Kidney (tissue), 14 donors: ENCODE measurements around the gene FOXN3. TPM values are rescaled to one million over a fixed set of nuclear protein-coding genes. Genes with fewer than 3 reads are reported as not detected.

ENCODE experiments used
- DNase-seq, 5 donors: peaks; one replicate each; pipeline ENCODE4 v3.0.0-alpha.2; 2013 to 2020
- FAIRE-seq: peaks from 2 replicates; lab custom pipeline; 2012; peaks lifted over from hg19 to GRCh38; lab: Jason Lieb, UNC
- H3K27ac ChIP-seq, 2 donors: one replicate each; pipeline ENCODE4 v1.7.0; 2013; ENCODE audit warnings: low read depth in 2 of 2, low read length in 2 of 2, inconsistent platforms in 1 of 2
- H3K27me3 ChIP-seq: one replicate; pipeline ENCODE4 v1.7.1; 2013; ENCODE audit warnings: low read length, inconsistent platforms; ENCODE audit not compliant: control insufficient read depth, insufficient read depth
- H3K36me3 ChIP-seq, 3 donors: one replicate each; pipeline versions ENCODE4 v1.7.0 to v1.7.1; 2013; ENCODE audit warnings: low read length in 3 of 3, control low read depth in 1 of 3, inconsistent platforms in 1 of 3; ENCODE audit not compliant: insufficient read depth in 3 of 3, control insufficient read depth in 2 of 3
- H3K4me1 ChIP-seq, 3 donors: one replicate each; pipeline versions ENCODE4 v1.7.0 to v1.7.1; 2013; ENCODE audit warnings: low read length in 3 of 3, inconsistent platforms in 1 of 3, low read depth in 1 of 3; ENCODE audit not compliant: control insufficient read depth in 2 of 3, insufficient read depth in 2 of 3
- H3K4me3 ChIP-seq, 3 donors: one replicate each; pipeline versions ENCODE4 v1.7.0 to v1.8.1; 2013; ENCODE audit warnings: low read length in 3 of 3, control low read depth in 1 of 3, inconsistent platforms in 1 of 3
- H3K9ac ChIP-seq, 3 donors: one replicate each; pipeline versions ENCODE4 v1.7.0 to v1.7.1; 2013; ENCODE audit warnings: low read length in 3 of 3, control low read depth in 1 of 3, inconsistent platforms in 1 of 3
- H3K9me3 ChIP-seq, 3 donors: one replicate each; pipeline versions ENCODE4 v1.7.0 to v1.7.1; 2013; ENCODE audit warnings: low read length in 3 of 3, control low read depth in 1 of 3, inconsistent platforms in 1 of 3; ENCODE audit not compliant: control insufficient read depth in 2 of 3, insufficient read depth in 1 of 3
- intact Hi-C: fragments of 100-400 bp; cut with DNase I; formaldehyde crosslinking; loops from one replicate; pipeline ENCODE4 v1.11.1; 2022
- polyA plus RNA-seq: library from polyadenylated mRNA; stranded (reverse); fragments of 350-450 nt; fragmentation: Illumina TruSeq; extraction: RNeasy Lipid Tissue Mini Kit (QIAGEN cat#74804); gene quantifications from one replicate; pipeline ENCODE4 v1.2.3, GENCODE V29; 2014; ENCODE audit warnings: low read depth, low replicate concordance; ENCODE audit not compliant: insufficient read depth
- total RNA-seq: library from RNA; stranded (reverse); fragmentation: NEBNext Ultra II Directional; extraction: Animal tissue kit (Norgen Biotek cat#: 25700); gene quantifications from one replicate; pipeline ENCODE4 v1.2.1, GENCODE V29; 2021
- TF ChIP-seq, protein P1 (sequence below): IDR thresholded peaks from 3 replicates; pipeline ENCODE4 v1.5.1; 2012; ENCODE audit warnings: mild to moderate bottlenecking, moderate library complexity, borderline replicate concordance; ENCODE audit not compliant: insufficient read depth; ENCODE audit errors: extremely low read depth
- donor health status: control.
- donor health status: control.
- donor health status: control.
- donor health status: control.
- donor health status: control.
- donor health status: DM: yes; HTN: yes; CAD: no.
- donor health status: Normal renal cell carcinoma (clear cell type).

FOXN3 gene
- total and polyA plus RNA-seq, 2 donors from 2014 or later, result 6.4 to 50.1 TPM

DNA sequence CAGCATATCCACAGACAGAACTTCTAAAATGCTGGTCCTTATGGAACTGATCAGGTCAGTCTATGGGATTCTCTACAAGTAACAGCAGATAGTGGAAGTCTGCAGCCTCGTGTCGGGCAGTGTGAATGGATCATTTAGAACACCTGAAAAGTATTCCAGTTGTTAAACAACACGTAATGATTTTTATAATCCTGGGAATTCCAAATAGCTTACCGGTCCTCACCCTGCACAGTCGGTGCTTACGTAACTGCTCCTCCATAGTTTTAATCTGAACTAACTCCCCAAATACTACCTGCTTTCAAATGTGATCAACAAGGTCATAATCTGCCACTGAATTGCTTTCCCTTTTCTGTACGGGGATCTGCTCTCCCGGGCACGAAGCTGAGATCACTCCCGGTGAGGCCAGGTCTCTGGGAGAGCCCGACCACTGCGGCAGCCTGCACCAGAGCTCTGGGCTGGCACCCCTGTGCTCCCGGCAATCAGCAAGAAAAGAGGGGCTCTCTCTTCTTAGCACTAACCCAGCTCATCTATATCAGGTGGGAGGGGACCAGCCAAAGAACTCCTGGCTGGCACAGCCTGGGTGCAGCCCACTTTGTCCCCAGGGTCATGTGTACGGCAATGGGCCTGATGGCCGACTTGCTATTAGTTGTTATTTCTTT, 157.0 kb downstream of the FOXN3 start:
- no peak overlapping the region for H3K4me3 ChIP-seq
- no peaks in the 10 kb centered on the region for H3K9me3 ChIP-seq
- DNase-seq (peak in 1 of 5 donors; percentile 26), FAIRE-seq (no peak)
- H3K27ac ChIP-seq, result no peak overlapping the region
- H3K9ac ChIP-seq, result no peak overlapping the region
- no peaks in the 10 kb centered on the region for H3K36me3 ChIP-seq
- H3K4me1 ChIP-seq, result peaks cover 0 to 6% (median 0%) of the 10 kb centered on the region in 3 donors
- TF ChIP-seq, protein P1, sequence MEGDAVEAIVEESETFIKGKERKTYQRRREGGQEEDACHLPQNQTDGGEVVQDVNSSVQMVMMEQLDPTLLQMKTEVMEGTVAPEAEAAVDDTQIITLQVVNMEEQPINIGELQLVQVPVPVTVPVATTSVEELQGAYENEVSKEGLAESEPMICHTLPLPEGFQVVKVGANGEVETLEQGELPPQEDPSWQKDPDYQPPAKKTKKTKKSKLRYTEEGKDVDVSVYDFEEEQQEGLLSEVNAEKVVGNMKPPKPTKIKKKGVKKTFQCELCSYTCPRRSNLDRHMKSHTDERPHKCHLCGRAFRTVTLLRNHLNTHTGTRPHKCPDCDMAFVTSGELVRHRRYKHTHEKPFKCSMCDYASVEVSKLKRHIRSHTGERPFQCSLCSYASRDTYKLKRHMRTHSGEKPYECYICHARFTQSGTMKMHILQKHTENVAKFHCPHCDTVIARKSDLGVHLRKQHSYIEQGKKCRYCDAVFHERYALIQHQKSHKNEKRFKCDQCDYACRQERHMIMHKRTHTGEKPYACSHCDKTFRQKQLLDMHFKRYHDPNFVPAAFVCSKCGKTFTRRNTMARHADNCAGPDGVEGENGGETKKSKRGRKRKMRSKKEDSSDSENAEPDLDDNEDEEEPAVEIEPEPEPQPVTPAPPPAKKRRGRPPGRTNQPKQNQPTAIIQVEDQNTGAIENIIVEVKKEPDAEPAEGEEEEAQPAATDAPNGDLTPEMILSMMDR, result no peak
- intact Hi-C loops, result loop anchor here (5.0 kb wide), 1 partner anchor 513 kb away; no protein-coding TSS in a partner anchor
- no peaks in the 10 kb centered on the region for H3K27me3 ChIP-seq

DNA sequence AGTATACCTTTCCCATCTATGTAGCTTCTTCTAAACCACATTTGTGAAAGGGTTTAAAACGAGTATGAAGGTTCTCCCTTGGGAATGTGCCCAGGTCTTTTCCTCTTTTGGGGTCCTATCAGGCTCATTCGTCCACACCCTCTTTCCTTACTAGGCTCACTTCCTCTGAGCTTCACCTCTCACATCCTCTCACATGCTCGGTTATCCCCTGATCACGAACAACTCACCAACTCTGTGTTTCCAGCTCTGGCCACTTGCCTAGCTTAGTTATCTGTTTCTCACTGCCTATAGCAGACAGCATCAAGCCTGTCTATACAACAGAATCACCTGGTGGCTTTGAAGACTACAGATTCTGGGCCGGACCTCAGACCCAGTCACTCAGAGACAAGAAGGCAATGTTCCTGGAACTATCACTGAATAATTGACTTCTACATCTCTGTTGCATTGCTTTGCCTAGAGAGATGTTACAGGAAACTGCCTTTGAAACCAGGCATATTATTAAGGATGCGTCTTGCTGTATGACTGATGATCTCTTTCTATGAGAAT, 158.2 kb downstream of the FOXN3 start:
- FAIRE-seq (no peak), DNase-seq (peak in 1 of 5 donors; percentile 7)
- no peaks in the 10 kb centered on the region for H3K36me3 ChIP-seq

DNA sequence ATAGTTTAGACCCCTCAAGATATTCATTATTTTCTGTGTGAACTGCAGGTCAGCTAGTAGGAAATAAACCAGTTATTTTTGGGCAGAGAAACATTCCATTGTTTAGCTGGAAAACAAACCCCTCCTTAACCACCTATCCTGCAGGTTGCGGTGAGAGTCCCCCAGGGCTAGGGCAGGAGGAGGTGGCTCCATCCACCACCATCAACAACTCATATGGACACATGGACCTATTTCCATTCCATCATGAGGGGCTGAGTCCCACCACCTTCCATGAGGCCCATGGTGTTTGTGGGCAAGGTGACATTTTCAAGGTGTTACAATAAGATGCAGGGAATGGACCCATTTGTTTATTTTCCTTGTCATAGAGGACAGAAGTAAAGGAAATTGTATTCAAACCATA, 160.1 kb downstream of the FOXN3 start:
- no peaks in the 10 kb centered on the region for H3K9me3 ChIP-seq
- H3K27me3 ChIP-seq, result no peaks in the 10 kb centered on the region
- FAIRE-seq (no peak), DNase-seq (peak in 1 of 5 donors; percentile 4)
- no peak overlapping the region for H3K27ac ChIP-seq
- H3K4me1 ChIP-seq, result peaks cover 0 to 5% (median 0%) of the 10 kb centered on the region in 3 donors
- H3K9ac ChIP-seq, result no peak overlapping the region
- no peak overlapping the region for H3K4me3 ChIP-seq
- H3K36me3 ChIP-seq, result no peaks in the 10 kb centered on the region
- intact Hi-C loops, result loop anchor here (5.0 kb wide), 1 partner anchor 510 kb away; no protein-coding TSS in a partner anchor
- TF ChIP-seq, protein P1, result no peak

More for the DNA sequence above, 158.2 kb downstream of the FOXN3 start:
- intact Hi-C loops, result loop anchor here (5.0 kb wide), 1 partner anchor 512 kb away; no protein-coding TSS in a partner anchor
- Histone ChIP-seq H3K9ac (no peak overlapping the region), H3K9me3 (no peaks in the 10 kb centered on the region), H3K27me3 (no peaks in the 10 kb centered on the region), H3K27ac (no peak overlapping the region), H3K4me1 (peaks cover 0 to 5% (median 0%) of the 10 kb centered on the region in 3 donors), H3K4me3 (no peak overlapping the region)
- TF ChIP-seq, protein P1, result no peak
